Neural crest cell (in vitro differentiated cells): ENCODE results near the gene PTCD2. TPM values are rescaled to one million over a fixed set of nuclear protein-coding genes. Genes with fewer than 3 reads are reported as not detected.
A peak's percentile ranks its signal among the peaks of the same experiment; 100 is the strongest.
"Not testable (repeated sequence)": the region's sequence is repeated elsewhere in the genome, so short reads cannot be mapped to it uniquely, and the experiment has no call there.

Source experiments
- DNase-seq: peaks from one replicate; pipeline ENCODE4 v3.0.0; 2021; ENCODE audit warnings: low read depth, mixed read lengths, low spot score
- H3K27ac Mint-ChIP-seq: one replicate; pipeline ENCODE4 v1.8.0; 2021; ENCODE audit warnings: mild to moderate bottlenecking, mixed read lengths; ENCODE audit not compliant: unreplicated experiment
- H3K27me3 Mint-ChIP-seq: 2 replicates; pipeline ENCODE4 v1.8.0; 2021; ENCODE audit warnings: low read depth, mild to moderate bottlenecking, mixed read lengths
- H3K36me3 Mint-ChIP-seq: 2 replicates; pipeline ENCODE4 v1.8.0; 2021; ENCODE audit warnings: low read depth, mild to moderate bottlenecking, mixed read lengths
- H3K4me1 Mint-ChIP-seq: 2 replicates; pipeline ENCODE4 v1.8.0; 2021; ENCODE audit warnings: mixed read lengths
- H3K4me3 Mint-ChIP-seq: one replicate; pipeline ENCODE4 v1.8.0; 2021; ENCODE audit warnings: mild to moderate bottlenecking, mixed read lengths
- H3K9me3 Mint-ChIP-seq: 2 replicates; pipeline ENCODE4 v1.8.0; 2021; ENCODE audit warnings: mixed read lengths
- total RNA-seq: library from RNA; stranded (reverse); gene quantifications from 2 replicates; pipeline ENCODE4 v1.2.1, GENCODE V29; 2021
- TF ChIP-seq, protein P1 (sequence below): fragments of 200-600 bp; sonication (generic); conservative IDR thresholded peaks from 2 replicates; pipeline ENCODE4 v1.5.0; 2021; ENCODE audit warnings: antibody characterized with exemption, mild to moderate bottlenecking

The PTCD2 gene
- total RNA-seq, 1 donor from 2014 or later, result 13.6 TPM

DNA sequence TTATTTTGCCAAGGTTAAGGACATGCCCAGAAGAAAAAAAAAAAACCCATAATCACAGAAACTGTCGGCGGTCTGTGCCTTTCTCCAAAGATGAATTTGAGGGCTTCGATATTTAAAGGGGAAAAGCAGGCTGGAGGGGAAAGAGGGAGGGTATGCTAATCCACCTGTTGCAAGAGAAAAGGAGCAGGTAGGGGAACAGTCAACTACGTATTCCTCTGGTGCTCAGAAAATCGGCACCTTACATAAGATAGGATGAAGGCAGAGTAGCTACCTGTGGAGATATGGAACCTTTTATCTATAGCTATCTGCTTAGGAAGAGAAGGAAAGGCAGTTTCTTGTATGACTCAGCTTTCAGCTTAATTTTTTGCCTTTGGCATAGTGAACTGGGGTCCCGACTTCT is 77.7 kb downstream of the PTCD2 start:
- Mint-ChIP-seq H3K27me3 (peaks cover 2% of the 10 kb centered on the region), H3K9me3 (peaks cover 13% of the 10 kb centered on the region), H3K27ac (peak overlapping the region; percentile 65), H3K4me3 (no peak overlapping the region), H3K36me3 (peaks cover 17% of the 10 kb centered on the region), H3K4me1 (peaks cover 4% of the 10 kb centered on the region)
- TF ChIP-seq, protein P1, sequence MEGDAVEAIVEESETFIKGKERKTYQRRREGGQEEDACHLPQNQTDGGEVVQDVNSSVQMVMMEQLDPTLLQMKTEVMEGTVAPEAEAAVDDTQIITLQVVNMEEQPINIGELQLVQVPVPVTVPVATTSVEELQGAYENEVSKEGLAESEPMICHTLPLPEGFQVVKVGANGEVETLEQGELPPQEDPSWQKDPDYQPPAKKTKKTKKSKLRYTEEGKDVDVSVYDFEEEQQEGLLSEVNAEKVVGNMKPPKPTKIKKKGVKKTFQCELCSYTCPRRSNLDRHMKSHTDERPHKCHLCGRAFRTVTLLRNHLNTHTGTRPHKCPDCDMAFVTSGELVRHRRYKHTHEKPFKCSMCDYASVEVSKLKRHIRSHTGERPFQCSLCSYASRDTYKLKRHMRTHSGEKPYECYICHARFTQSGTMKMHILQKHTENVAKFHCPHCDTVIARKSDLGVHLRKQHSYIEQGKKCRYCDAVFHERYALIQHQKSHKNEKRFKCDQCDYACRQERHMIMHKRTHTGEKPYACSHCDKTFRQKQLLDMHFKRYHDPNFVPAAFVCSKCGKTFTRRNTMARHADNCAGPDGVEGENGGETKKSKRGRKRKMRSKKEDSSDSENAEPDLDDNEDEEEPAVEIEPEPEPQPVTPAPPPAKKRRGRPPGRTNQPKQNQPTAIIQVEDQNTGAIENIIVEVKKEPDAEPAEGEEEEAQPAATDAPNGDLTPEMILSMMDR, result no peak
- DNase-seq, result no peak

DNA sequence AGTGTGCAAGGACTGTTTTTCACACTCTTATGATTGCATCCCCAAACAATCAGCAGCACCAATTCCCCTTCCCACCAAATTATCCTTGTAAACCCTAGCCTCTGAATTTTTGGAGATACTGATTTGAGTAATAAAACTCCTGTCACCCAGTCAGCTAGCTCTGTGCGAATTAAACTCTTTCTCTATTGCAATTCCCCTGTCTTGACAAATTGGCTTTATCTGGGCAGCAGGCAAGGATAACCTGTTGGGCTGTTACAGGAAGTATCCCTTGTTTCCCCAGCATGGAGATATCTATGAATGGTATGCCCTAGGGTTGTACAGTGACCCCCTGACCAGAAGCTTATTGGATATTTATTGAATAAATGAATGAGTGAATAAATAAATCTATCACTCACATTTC is 80.8 kb downstream of the PTCD2 start:
- DNase-seq, result no peak
- H3K9me3 Mint-ChIP-seq, result peaks cover 13% of the 10 kb centered on the region
- H3K36me3 Mint-ChIP-seq, result peaks cover 19% of the 10 kb centered on the region
- H3K4me3 Mint-ChIP-seq, result no peak overlapping the region
- no peak overlapping the region for H3K27ac Mint-ChIP-seq
- peaks cover 2% of the 10 kb centered on the region for H3K27me3 Mint-ChIP-seq
- TF ChIP-seq, protein P1, result no peak
- peaks cover 4% of the 10 kb centered on the region for H3K4me1 Mint-ChIP-seq

DNA sequence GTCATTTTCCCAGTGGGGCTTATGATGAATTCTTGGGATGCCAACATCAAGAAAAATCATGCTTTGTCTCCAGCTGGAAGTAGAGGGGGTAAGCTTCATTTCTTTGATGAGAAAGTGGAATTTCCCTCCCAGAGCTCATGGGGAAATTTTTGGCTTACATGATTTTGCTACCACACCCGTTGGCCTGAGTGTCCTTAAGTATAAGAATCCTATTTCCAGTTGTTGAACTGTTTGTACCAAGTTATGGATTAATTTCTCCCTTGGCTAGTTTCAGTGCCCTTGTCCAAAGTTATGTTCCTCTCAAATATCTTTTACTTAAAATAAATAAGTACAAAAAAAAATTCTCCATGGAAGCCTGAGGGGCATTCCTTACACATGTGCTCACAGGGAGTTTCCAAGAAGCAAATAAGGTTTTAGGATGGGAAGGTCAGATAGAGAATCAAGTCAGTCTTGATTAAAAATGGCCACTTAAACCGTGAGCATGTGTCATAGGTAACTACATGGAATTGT is 82.3 kb downstream of the PTCD2 start:
- Mint-ChIP-seq H3K36me3 (peaks cover 19% of the 10 kb centered on the region), H3K9me3 (peaks cover 13% of the 10 kb centered on the region), H3K4me1 (peaks cover 4% of the 10 kb centered on the region), H3K4me3 (no peak overlapping the region), H3K27ac (no peak overlapping the region), H3K27me3 (peaks cover 2% of the 10 kb centered on the region)
- TF ChIP-seq, protein P1, result no peak
- no peak for DNase-seq

DNA sequence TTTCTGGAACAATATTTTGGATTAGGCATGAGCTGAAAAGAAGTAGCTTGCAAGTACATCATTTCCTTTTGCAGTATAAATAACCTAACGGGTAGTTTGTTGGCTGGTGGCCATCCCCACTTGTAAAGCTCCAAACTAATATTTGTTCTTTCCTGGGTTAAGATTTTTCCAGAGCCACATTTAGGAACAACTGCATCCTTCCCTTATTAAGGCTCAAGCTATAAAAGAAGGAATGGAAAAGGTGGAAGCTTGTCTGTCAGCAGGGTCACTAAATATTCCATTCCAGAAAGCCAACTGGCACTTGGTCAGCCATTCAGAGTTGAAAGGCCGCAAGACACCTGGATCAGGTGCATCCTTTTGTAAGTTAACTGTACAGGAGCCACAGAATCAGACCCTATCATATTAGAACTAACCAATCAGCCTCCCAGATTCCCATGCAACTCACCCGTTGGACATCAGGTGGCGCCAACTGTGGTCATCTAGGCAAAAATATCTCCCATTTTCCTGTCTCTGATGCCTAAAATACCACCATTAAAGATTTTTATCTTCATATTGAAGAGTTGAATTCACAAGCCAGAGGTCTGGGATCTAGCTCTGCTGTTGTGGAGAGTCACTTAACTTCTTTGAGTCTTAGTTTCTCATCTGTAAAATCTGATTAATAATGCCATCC is 82.9 kb downstream of the PTCD2 start:
- DNase-seq, result no peak
- H3K36me3 Mint-ChIP-seq, result peaks cover 19% of the 10 kb centered on the region

DNA sequence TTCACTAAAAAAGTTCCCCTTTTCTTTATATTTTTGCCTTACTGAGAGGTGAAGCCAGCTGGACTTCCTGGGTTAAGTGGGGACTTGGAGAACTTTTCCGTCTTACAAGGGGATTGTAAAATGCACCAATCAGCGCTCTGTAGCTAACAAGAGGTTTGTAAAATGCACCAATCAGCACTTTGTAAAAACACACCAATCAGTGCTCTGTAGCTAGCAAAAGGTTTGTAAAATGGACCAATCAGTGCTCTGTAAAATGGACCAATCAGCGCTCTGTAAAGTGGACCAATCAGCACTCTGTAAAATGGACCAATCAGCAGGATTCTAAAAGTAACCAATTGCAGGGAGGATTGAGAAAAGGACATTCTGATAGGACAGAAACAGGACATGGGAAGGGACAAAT is 84.6 kb downstream of the PTCD2 start:
- H3K27me3 Mint-ChIP-seq, H3K4me1 Mint-ChIP-seq, DNase-seq, H3K4me3 Mint-ChIP-seq, H3K27ac Mint-ChIP-seq: not testable (repeated sequence)
- H3K9me3 Mint-ChIP-seq, result peaks cover 13% of the 10 kb centered on the region
- H3K36me3 Mint-ChIP-seq, result peaks cover 19% of the 10 kb centered on the region

More for the DNA sequence above, 82.9 kb downstream of the PTCD2 start:
- Mint-ChIP-seq H3K27me3 (peaks cover 2% of the 10 kb centered on the region), H3K4me3 (no peak overlapping the region), H3K4me1 (peaks cover 4% of the 10 kb centered on the region), H3K27ac (no peak overlapping the region), H3K9me3 (peaks cover 13% of the 10 kb centered on the region)
- TF ChIP-seq, protein P1, result peak; percentile 36

DNA sequence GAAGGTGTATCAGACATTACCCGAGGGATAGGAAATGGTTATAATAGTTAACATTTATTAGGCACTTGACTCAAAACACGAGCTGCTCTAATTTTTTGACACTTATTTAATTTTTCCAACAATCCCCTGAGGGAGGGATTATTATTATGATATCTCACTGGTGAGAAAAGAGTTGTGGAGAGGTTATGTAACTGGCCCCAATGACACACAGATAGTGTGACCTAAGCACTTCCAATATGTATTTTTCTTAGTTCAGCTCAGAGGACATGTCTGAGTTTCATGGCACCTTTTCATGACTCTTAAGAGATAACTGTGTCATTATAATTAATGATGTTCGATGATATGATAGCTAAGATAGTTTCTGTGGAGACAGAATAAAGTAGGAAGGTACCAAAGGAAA is 86.9 kb downstream of the PTCD2 start:
- Mint-ChIP-seq H3K27ac (no peak overlapping the region), H3K36me3 (peaks cover 4% of the 10 kb centered on the region), H3K27me3 (no peaks in the 10 kb centered on the region), H3K4me1 (no peaks in the 10 kb centered on the region), H3K4me3 (no peak overlapping the region), H3K9me3 (peaks cover 1% of the 10 kb centered on the region)
- no peak for DNase-seq
- TF ChIP-seq, protein P1, result no peak
